ENCODE data around the gene KIF1A.

Gene KIF1A

GRCh38 chr2:240711296-240711695 lies 108.7 kb downstream of the KIF1A start:
- TF ChIP-seq TEAD4 (IDR thresholded peaks at IDR 0.05) (no peak), CREB1 (IDR thresholded peaks at IDR 0.05; ENCODE audit: low read depth) (no peak), NFIC (IDR thresholded peaks at IDR 0.05) (no peak), CEBPB (IDR thresholded peaks at IDR 0.05) (no peak), TAF1 (IDR thresholded peaks at IDR 0.05; ENCODE audit: low read depth) (no peak), RAD21 (IDR thresholded peaks at IDR 0.05; ENCODE audit: low read depth) (no peak), YY1 (IDR thresholded peaks at IDR 0.05; ENCODE audit: low read depth) (no peak), EGR1 (IDR thresholded peaks at IDR 0.05) (no peak), FOXM1 (IDR thresholded peaks at IDR 0.05; ENCODE audit: borderline replicate concordance, low read depth) (no peak), TCF12 (IDR thresholded peaks at IDR 0.05; ENCODE audit: low read depth) (no peak), EP300 (IDR thresholded peaks at IDR 0.05; ENCODE audit: borderline replicate concordance) (no peak), ZBTB7A (IDR thresholded peaks at IDR 0.05; ENCODE audit: low read depth) (no peak)
- TF ChIP-seq, protein P1, sequence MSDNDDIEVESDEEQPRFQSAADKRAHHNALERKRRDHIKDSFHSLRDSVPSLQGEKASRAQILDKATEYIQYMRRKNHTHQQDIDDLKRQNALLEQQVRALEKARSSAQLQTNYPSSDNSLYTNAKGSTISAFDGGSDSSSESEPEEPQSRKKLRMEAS (IDR thresholded peaks at IDR 0.05) = no peak
- TF ChIP-seq, protein P2, sequence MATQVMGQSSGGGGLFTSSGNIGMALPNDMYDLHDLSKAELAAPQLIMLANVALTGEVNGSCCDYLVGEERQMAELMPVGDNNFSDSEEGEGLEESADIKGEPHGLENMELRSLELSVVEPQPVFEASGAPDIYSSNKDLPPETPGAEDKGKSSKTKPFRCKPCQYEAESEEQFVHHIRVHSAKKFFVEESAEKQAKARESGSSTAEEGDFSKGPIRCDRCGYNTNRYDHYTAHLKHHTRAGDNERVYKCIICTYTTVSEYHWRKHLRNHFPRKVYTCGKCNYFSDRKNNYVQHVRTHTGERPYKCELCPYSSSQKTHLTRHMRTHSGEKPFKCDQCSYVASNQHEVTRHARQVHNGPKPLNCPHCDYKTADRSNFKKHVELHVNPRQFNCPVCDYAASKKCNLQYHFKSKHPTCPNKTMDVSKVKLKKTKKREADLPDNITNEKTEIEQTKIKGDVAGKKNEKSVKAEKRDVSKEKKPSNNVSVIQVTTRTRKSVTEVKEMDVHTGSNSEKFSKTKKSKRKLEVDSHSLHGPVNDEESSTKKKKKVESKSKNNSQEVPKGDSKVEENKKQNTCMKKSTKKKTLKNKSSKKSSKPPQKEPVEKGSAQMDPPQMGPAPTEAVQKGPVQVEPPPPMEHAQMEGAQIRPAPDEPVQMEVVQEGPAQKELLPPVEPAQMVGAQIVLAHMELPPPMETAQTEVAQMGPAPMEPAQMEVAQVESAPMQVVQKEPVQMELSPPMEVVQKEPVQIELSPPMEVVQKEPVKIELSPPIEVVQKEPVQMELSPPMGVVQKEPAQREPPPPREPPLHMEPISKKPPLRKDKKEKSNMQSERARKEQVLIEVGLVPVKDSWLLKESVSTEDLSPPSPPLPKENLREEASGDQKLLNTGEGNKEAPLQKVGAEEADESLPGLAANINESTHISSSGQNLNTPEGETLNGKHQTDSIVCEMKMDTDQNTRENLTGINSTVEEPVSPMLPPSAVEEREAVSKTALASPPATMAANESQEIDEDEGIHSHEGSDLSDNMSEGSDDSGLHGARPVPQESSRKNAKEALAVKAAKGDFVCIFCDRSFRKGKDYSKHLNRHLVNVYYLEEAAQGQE (IDR thresholded peaks at IDR 0.05; ENCODE audit: low read depth) = no peak

DNA sequence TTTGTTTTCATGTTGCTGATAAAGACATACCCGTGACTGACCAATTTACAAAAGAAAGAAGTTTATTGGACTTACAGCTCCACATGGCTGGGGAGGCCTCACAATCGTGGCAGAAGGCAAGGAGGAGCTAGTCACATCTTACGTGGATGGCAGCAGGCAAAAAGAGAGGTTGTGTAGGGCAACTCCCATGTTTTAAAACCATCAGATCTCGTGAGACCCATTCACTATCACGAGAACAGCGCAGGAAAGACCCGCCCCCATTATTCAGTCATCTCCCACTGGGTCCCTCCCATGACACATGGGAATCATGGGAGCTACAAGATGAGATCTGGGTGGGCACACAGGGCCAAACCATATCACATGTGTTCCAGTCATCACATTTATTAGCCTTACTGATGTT lies 111.6 kb downstream of the KIF1A start:
- TF ChIP-seq TCF12 (IDR thresholded peaks at IDR 0.05; ENCODE audit: low read depth) (no peak), RAD21 (IDR thresholded peaks at IDR 0.05; ENCODE audit: low read depth) (no peak), CREB1 (IDR thresholded peaks at IDR 0.05; ENCODE audit: low read depth) (no peak), EGR1 (IDR thresholded peaks at IDR 0.05) (no peak)

DNA sequence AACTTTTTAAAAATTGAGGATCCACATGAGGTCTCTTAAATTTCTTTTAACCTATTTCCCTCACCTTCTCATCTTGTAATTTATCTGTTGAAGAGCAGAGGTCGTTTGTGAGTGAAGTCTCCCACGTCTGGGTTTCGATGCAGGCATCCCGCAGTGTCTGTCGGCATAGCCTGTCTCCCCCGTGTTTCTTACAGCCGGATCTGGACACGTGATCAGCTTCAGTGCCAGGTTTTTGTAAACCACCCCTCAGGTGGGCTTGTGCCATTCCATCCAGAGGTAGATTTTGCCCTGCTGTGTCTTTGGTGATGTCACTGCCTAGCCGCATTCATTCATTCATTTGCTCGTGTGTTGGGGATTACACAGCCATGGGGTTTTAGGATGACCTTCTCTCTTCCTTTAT lies 112.2 kb downstream of the KIF1A start:
- TF ChIP-seq TEAD4 (IDR thresholded peaks at IDR 0.05) (no peak), EP300 (IDR thresholded peaks at IDR 0.05; ENCODE audit: borderline replicate concordance) (no peak), RAD21 (IDR thresholded peaks at IDR 0.05; ENCODE audit: low read depth) (no peak)

- TF ChIP-seq EGR1 (IDR thresholded peaks at IDR 0.05) (no peak), FOXM1 (IDR thresholded peaks at IDR 0.05; ENCODE audit: borderline replicate concordance, low read depth) (no peak), TCF12 (IDR thresholded peaks at IDR 0.05; ENCODE audit: low read depth) (no peak), CEBPB (IDR thresholded peaks at IDR 0.05) (no peak), CREB1 (IDR thresholded peaks at IDR 0.05; ENCODE audit: low read depth) (no peak), TAF1 (IDR thresholded peaks at IDR 0.05; ENCODE audit: low read depth) (no peak)
- TF ChIP-seq, protein P3, sequence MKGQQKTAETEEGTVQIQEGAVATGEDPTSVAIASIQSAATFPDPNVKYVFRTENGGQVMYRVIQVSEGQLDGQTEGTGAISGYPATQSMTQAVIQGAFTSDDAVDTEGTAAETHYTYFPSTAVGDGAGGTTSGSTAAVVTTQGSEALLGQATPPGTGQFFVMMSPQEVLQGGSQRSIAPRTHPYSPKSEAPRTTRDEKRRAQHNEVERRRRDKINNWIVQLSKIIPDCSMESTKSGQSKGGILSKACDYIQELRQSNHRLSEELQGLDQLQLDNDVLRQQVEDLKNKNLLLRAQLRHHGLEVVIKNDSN (IDR thresholded peaks at IDR 0.05) = no peak
- TF ChIP-seq, protein P1 (IDR thresholded peaks at IDR 0.05) = no peak
Measured at GRCh38 chr2:240707043-240707756, 112.8 kb downstream of the KIF1A start.

DNA sequence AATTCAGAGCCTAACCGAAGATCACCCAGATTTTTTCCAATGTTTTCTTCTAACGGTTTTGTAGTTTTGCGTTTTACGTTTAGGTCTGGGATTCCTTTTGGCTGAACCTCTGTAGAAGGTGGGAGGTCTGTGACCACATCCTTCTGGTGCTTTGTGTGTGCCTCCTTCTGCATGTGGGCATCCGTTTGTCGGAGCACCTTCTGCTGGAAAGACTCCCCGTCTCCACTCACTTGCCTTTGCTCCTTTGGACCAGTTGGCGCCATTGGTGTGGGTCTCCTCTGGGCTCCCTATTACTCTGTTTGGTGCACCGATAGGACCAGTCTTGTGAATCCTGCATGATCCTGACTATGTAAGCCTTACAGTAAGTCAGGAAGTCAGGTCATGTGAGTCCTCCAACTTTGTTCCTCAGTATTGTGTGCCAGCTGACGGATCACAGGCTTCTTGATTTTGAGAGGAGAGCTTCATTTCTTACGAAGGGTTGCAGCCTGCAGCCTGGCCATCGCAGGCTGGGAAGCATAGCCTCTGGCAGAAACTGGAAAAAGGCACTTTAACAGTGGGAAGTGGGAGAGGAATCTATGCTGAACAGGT lies 114.7 kb downstream of the KIF1A start:
- TF ChIP-seq, protein P1 (IDR thresholded peaks at IDR 0.05) = no peak
- TF ChIP-seq NFIC (IDR thresholded peaks at IDR 0.05) (no peak), EGR1 (IDR thresholded peaks at IDR 0.05) (no peak)
- TF ChIP-seq, protein P2 (IDR thresholded peaks at IDR 0.05; ENCODE audit: low read depth) = no peak
- TF ChIP-seq, protein P3 (IDR thresholded peaks at IDR 0.05) = no peak

DNA sequence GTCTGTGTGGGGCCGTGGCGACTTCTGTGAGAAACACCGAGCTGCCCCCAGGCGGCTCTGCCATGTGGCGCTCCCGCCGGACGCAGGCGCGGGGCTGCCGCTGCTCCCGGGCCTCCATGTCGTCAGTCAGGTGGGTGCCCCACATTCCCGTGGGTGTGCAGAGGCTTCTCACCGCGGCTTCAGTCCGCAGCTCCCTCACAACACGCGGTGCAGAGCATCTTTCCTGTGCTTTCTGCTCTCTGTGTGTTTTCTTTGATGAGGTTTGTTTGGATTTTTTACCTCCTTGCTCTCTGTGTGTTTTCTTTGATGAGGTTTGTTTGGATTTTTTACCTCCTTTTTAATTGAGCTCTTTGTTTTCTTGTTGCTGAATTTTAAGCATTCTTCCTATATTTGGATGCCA lies 115.4 kb downstream of the KIF1A start:
- TF ChIP-seq EGR1 (IDR thresholded peaks at IDR 0.05) (no peak), ZBTB7A (IDR thresholded peaks at IDR 0.05; ENCODE audit: low read depth) (no peak)

Measured in Ishikawa (cell line).